ENCODE results near the gene IGFBP6. TPM values are rescaled to one million over a fixed set of nuclear protein-coding genes. Genes with fewer than 3 reads are reported as not detected.

IGFBP6 gene
- total and polyA plus RNA-seq, 9 of the 15 experiments (the other 6 are each of a cell fraction or from before 2014, with no cell fraction given) = 0.15 to 1.4 (median 0.54) TPM

GRCh38 chr12:53123578-53124351, 26.3 kb downstream of the IGFBP6 start:
- Histone ChIP-seq H2AFZ (ENCODE audit: low read depth, low read length) (no peak overlapping the region), H3K79me2 (ENCODE audit: control insufficient read depth, insufficient read depth, low read length) (no peaks in the 10 kb centered on the region), H3K9me3 (replicated peaks; ENCODE audit: control insufficient read depth, insufficient read depth, low read depth, low read length) (no peaks in the 10 kb centered on the region), H3K36me3 (ENCODE audit: control insufficient read depth, insufficient read depth, low read length) (no peaks in the 10 kb centered on the region), H3K9ac (ENCODE audit: insufficient read depth in 1 of 2, low read depth in 2 of 2, low read length in 2 of 2) (no peak overlapping the region), H3K4me1 (replicated peaks in 1 of 2; ENCODE audit: control insufficient read depth in 2 of 2, insufficient read depth in 2 of 2, low read length in 2 of 2) (peaks cover 0 to 9% of the 10 kb centered on the region in 2 experiments; a peak in 3 of 5 replicates), H4K20me1 (replicated peaks; ENCODE audit: control insufficient read depth, insufficient read depth, low read length) (no peaks in the 10 kb centered on the region), H3K27ac (ENCODE audit: extremely low read depth, low read depth, low read length) (no peak overlapping the region), H3K4me2 (ENCODE audit: insufficient read depth, low read length) (no peak overlapping the region), H3K27me3 (ENCODE audit: control insufficient read depth in 2 of 2, insufficient read depth in 2 of 2, low read length in 2 of 2) (peaks cover 4 to 7% of the 10 kb centered on the region in 2 experiments), H3K9me1 (ENCODE audit: control insufficient read depth, insufficient read depth, low read length) (no peaks in the 10 kb centered on the region), H3K4me3 (no peak overlapping the region)
- no TSS peak for BruUV-seq (replicated peaks)
- ATAC-seq (no peak), DNase-seq (ENCODE audit: extremely low read depth in 1 of 4, low spot score in 3 of 4) (no peak), FAIRE-seq (no peak)
- ChIA-PET POLR2A (no interaction called here), CTCF (ENCODE audit: low intra/inter-chr PET ratio) (no interaction called here)
- 51% methylated on average over 16 of the region's 16 CpGs for WGBS (ENCODE audit: insufficient coverage, low coverage, missing lambda C conversion rate)
- TF ChIP-seq ATF3 (IDR thresholded peaks at IDR 0.05) = peak; percentile 67
- TF ChIP-seq ATF3 (CRISPR knock-in tag; conservative IDR thresholded peaks at IDR 0.05) = no peak
- TF ChIP-seq ZNF785 (CRISPR knock-in tag; IDR thresholded peaks at IDR 0.05) = no peak
- intact Hi-C loops (cut with micrococcal nuclease) = no loop called here
- in situ Hi-C loops (cut with MboI) = no loop called here

- Histone ChIP-seq H3K79me2 (ENCODE audit: control insufficient read depth, insufficient read depth, low read length) (no peaks in the 10 kb centered on the region), H3K9ac (ENCODE audit: insufficient read depth in 1 of 2, low read depth in 2 of 2, low read length in 2 of 2) (no peak overlapping the region), H3K9me3 (replicated peaks; ENCODE audit: control insufficient read depth, insufficient read depth, low read depth, low read length) (no peaks in the 10 kb centered on the region), H3K4me1 (replicated peaks in 1 of 2; ENCODE audit: control insufficient read depth in 2 of 2, insufficient read depth in 2 of 2, low read length in 2 of 2) (peaks cover 0 to 9% of the 10 kb centered on the region in 2 experiments; a peak in 3 of 5 replicates), H3K9me1 (ENCODE audit: control insufficient read depth, insufficient read depth, low read length) (no peaks in the 10 kb centered on the region), H4K20me1 (replicated peaks; ENCODE audit: control insufficient read depth, insufficient read depth, low read length) (no peaks in the 10 kb centered on the region), H3K27me3 (ENCODE audit: control insufficient read depth in 2 of 2, insufficient read depth in 2 of 2, low read length in 2 of 2) (peaks cover 8 to 13% of the 10 kb centered on the region in 2 experiments), H2AFZ (ENCODE audit: low read depth, low read length) (no peak overlapping the region), H3K27ac (ENCODE audit: extremely low read depth, low read depth, low read length) (no peak overlapping the region), H3K4me2 (ENCODE audit: insufficient read depth, low read length) (no peak overlapping the region), H3K36me3 (ENCODE audit: control insufficient read depth, insufficient read depth, low read length) (no peaks in the 10 kb centered on the region), H3K4me3 (no peak overlapping the region)
- DNase-seq (ENCODE audit: extremely low read depth in 1 of 4, low spot score in 3 of 4) (no peak), ATAC-seq (no peak), FAIRE-seq (no peak)
- peak; percentile 91 for TF ChIP-seq ZNF24 (IDR thresholded peaks at IDR 0.05)
- TF ChIP-seq, protein P1, sequence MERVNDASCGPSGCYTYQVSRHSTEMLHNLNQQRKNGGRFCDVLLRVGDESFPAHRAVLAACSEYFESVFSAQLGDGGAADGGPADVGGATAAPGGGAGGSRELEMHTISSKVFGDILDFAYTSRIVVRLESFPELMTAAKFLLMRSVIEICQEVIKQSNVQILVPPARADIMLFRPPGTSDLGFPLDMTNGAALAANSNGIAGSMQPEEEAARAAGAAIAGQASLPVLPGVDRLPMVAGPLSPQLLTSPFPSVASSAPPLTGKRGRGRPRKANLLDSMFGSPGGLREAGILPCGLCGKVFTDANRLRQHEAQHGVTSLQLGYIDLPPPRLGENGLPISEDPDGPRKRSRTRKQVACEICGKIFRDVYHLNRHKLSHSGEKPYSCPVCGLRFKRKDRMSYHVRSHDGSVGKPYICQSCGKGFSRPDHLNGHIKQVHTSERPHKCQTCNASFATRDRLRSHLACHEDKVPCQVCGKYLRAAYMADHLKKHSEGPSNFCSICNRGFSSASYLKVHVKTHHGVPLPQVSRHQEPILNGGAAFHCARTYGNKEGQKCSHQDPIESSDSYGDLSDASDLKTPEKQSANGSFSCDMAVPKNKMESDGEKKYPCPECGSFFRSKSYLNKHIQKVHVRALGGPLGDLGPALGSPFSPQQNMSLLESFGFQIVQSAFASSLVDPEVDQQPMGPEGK (CRISPR knock-in tag; IDR thresholded peaks at IDR 0.05; ENCODE audit: borderline replicate concordance) = no peak
- in situ Hi-C loops (cut with MboI) = no loop called here
- intact Hi-C loops (cut with micrococcal nuclease) = no loop called here
- ChIA-PET CTCF (ENCODE audit: low intra/inter-chr PET ratio) (no interaction called here), POLR2A (no interaction called here)
- no TSS peak for BruUV-seq (replicated peaks)
These were observed 26.9 kb downstream of the IGFBP6 start for GRCh38 chr12:53124352-53124723.
